Keratinocyte (primary cell): Measurements from ENCODE around the gene GTF2H4. TPM values are rescaled to one million over a fixed set of nuclear protein-coding genes. Genes with fewer than 3 reads are reported as not detected.

ENCODE experiments used
- DNase-seq: peaks from one replicate; pipeline ENCODE4 v3.0.0-alpha.2; 2011; ENCODE audit warnings: low read depth, missing footprints, low spot score
- FAIRE-seq: peaks from 2 replicates; lab custom pipeline; 2011; peaks lifted over from hg19 to GRCh38; lab: Jason Lieb, UNC
- H2AFZ ChIP-seq: 2 replicates; pipeline ENCODE4 v1.6.0; 2012; ENCODE audit warnings: low read length, control low read depth, inconsistent platforms; ENCODE audit not compliant: control insufficient read depth
- H3K27ac ChIP-seq: 2 replicates; pipeline ENCODE4 v1.5.1; 2011; ENCODE audit warnings: low read length; ENCODE audit not compliant: control insufficient read depth, insufficient read depth
- H3K27me3 ChIP-seq: 3 replicates; pipeline ENCODE4 v1.6.0; 2011; ENCODE audit warnings: low read length; ENCODE audit not compliant: control insufficient read depth, insufficient read depth; ENCODE audit errors: extremely low read depth
- H3K36me3 ChIP-seq, 2 experiments: 2 replicates in 1 of 2; 3 replicates in 1 of 2; pipeline ENCODE4 v1.5.1; 2011; ENCODE audit warnings: low read length in 2 of 2, mild to moderate bottlenecking in 1 of 2; ENCODE audit not compliant: control insufficient read depth in 2 of 2, insufficient read depth in 2 of 2; ENCODE audit errors: extremely low read depth in 1 of 2
- H3K4me1 ChIP-seq: 3 replicates; pipeline ENCODE4 v1.5.1; 2011; ENCODE audit warnings: low read length; ENCODE audit not compliant: control insufficient read depth, insufficient read depth; ENCODE audit errors: extremely low read depth
- H3K4me2 ChIP-seq: 3 replicates; pipeline ENCODE4 v1.6.0; 2011; ENCODE audit warnings: low read depth, low read length; ENCODE audit not compliant: control insufficient read depth, insufficient read depth; ENCODE audit errors: extremely low read depth
- H3K4me3 ChIP-seq, 3 experiments: fragments of 200-600 bp in 1 of 3; sonication (generic) in 1 of 3; 2 replicates in 2 of 3; 3 replicates in 1 of 3; pipeline ENCODE4 v1.5.1; 2011 to 2016; ENCODE audit warnings: low read length in 3 of 3, mild to moderate bottlenecking in 3 of 3, control low read depth in 2 of 3, inconsistent platforms in 1 of 3, low read depth in 1 of 3, mixed read lengths in 1 of 3, mixed run types in 1 of 3, moderate library complexity in 1 of 3; ENCODE audit not compliant: control insufficient read depth in 2 of 3, insufficient read depth in 2 of 3; ENCODE audit errors: extremely low read depth in 1 of 3
- H3K79me2 ChIP-seq: 2 replicates; pipeline ENCODE4 v1.6.0; 2012; ENCODE audit warnings: low read length; ENCODE audit not compliant: control insufficient read depth, insufficient read depth
- H3K9ac ChIP-seq: 3 replicates; pipeline ENCODE4 v1.6.0; 2011; ENCODE audit warnings: low read length; ENCODE audit not compliant: control insufficient read depth, insufficient read depth; ENCODE audit errors: extremely low read depth
- H3K9me1 ChIP-seq: 3 replicates; pipeline ENCODE4 v1.6.0; 2011; ENCODE audit warnings: low read length; ENCODE audit not compliant: control insufficient read depth, insufficient read depth; ENCODE audit errors: extremely low read depth
- H3K9me3 ChIP-seq: 2 replicates; pipeline ENCODE4 v1.5.1; 2012; ENCODE audit warnings: low read depth, low read length; ENCODE audit not compliant: control insufficient read depth
- H4K20me1 ChIP-seq: 3 replicates; pipeline ENCODE4 v1.6.0; 2011; ENCODE audit warnings: low read length; ENCODE audit not compliant: control insufficient read depth, insufficient read depth; ENCODE audit errors: extremely low read depth
- CTCF ChIP-seq, 3 experiments: IDR thresholded peaks in 1 of 3; conservative IDR thresholded peaks in 1 of 3; optimal IDR thresholded peaks in 1 of 3; 2 replicates in 2 of 3; 3 replicates in 1 of 3; pipeline versions ENCODE3 to v1.5.1; 2011; ENCODE audit warnings: low read length in 3 of 3, mild to moderate bottlenecking in 3 of 3, moderate library complexity in 2 of 3, control low read depth in 1 of 3, inconsistent platforms in 1 of 3; ENCODE audit not compliant: insufficient read depth in 2 of 3; ENCODE audit errors: extremely low read depth in 1 of 3
- EZH2 ChIP-seq: IDR thresholded peaks from one replicate; pipeline ENCODE4 v1.6.1; 2012; ENCODE audit warnings: inconsistent platforms, mild to moderate bottlenecking, low read length, moderate library complexity
- dilution Hi-C: fragments of 300-500 bp; cut with MboI; formaldehyde crosslinking; loops from one replicate; pipeline ENCODE4 v1.7.0; 2020; ENCODE audit warnings: low sequenced_read_pairs; ENCODE audit not compliant: extremely low pct_ligation_motif_present
- polyA plus RNA-seq, 5 experiments: library from polyadenylated mRNA; depleted of rRNA in 3 of 5; stranded (reverse) in 3 of 5; stranded (forward) in 1 of 5; unstranded in 1 of 5; fragments of >200 nt; gene quantifications; 1 replicate in 1 of 5; 2 replicates in 3 of 5; 3 replicates in 1 of 5; pipeline versions ENCODE4 v1.2.1 to v1.2.3, GENCODE V29; 2011 to 2012; ENCODE audit warnings: missing spikeins in 2 of 5, low read depth in 1 of 5, low replicate concordance in 1 of 5

GTF2H4 gene
- polyA plus RNA-seq, 1 donor (not counting 4 experiments of a cell fraction or from before 2014, with no cell fraction given) = 38.7 TPM

DNA sequence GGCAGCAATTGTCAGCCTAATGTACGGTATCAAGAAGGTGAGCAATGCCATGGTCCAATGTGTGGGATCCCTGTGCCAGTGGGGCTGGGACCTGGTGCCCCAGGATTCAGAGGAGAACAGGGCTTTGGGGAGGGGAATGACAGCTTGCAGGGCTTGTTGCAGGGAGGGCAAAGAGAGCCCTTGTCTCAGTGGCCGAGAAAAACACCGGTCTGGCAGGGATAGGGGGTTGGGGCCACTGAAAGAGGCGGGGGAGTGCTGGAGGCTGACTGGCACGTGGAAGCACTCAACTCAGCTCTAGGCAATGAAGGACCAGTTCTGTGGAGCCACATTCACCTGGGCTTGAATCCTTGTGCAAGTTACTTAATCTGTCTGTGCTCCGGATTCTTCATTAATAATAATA, 29.3 kb downstream of the GTF2H4 start:
- Histone ChIP-seq H3K9me1 (no peaks in the 10 kb centered on the region), H3K4me2 (no peak overlapping the region), H2AFZ (no peak overlapping the region), H3K4me1 (peaks cover 10% of the 10 kb centered on the region), H3K9ac (no peak overlapping the region), H3K79me2 (no peaks in the 10 kb centered on the region), H3K4me3 (no peak overlapping the region), H3K27ac (no peak overlapping the region), H4K20me1 (no peaks in the 10 kb centered on the region), H3K9me3 (no peaks in the 10 kb centered on the region), H3K27me3 (peaks cover 4% of the 10 kb centered on the region), H3K36me3 (no peaks in the 10 kb centered on the region)
- dilution Hi-C loops = loop anchor here (25.0 kb wide), 1 partner anchor 125 kb away; no protein-coding TSS in a partner anchor
- FAIRE-seq (no peak), DNase-seq (no peak)
- TF ChIP-seq EZH2 (no peak), CTCF (optimal IDR thresholded peaks at IDR 0.05 in 1 of 3, IDR thresholded peaks at IDR 0.05 in 1 of 3, conservative IDR thresholded peaks at IDR 0.05 in 1 of 3; ENCODE audit: extremely low read depth in 1 of 3, insufficient read depth in 2 of 3, low read length in 3 of 3) (no peak)

GRCh38 chr6:30938730-30939129, 30.7 kb downstream of the GTF2H4 start:
- no peak overlapping the region for H3K4me3 ChIP-seq
- no peaks in the 10 kb centered on the region for H3K9me3 ChIP-seq
- H3K36me3 ChIP-seq = no peaks in the 10 kb centered on the region
- peaks cover 16% of the 10 kb centered on the region for H3K4me1 ChIP-seq
- H3K79me2 ChIP-seq = no peaks in the 10 kb centered on the region
- no peaks in the 10 kb centered on the region for H4K20me1 ChIP-seq
- no peak for FAIRE-seq
- dilution Hi-C loops = loop anchor here (25.0 kb wide), 1 partner anchor 124 kb away; no protein-coding TSS in a partner anchor
- no peak for DNase-seq
- no peak for TF ChIP-seq CTCF (optimal IDR thresholded peaks at IDR 0.05 in 1 of 3, IDR thresholded peaks at IDR 0.05 in 1 of 3, conservative IDR thresholded peaks at IDR 0.05 in 1 of 3; ENCODE audit: extremely low read depth in 1 of 3, insufficient read depth in 2 of 3, low read length in 3 of 3)
- TF ChIP-seq EZH2 = no peak
- peaks cover 4% of the 10 kb centered on the region for H3K27me3 ChIP-seq
- H3K9ac ChIP-seq = no peak overlapping the region
- H3K9me1 ChIP-seq = no peaks in the 10 kb centered on the region
- H3K27ac ChIP-seq = no peak overlapping the region
- H3K4me2 ChIP-seq = no peak overlapping the region
- no peak overlapping the region for H2AFZ ChIP-seq
